ENCODE measurements around the gene NDUFB8.

Gene NDUFB8

DNA sequence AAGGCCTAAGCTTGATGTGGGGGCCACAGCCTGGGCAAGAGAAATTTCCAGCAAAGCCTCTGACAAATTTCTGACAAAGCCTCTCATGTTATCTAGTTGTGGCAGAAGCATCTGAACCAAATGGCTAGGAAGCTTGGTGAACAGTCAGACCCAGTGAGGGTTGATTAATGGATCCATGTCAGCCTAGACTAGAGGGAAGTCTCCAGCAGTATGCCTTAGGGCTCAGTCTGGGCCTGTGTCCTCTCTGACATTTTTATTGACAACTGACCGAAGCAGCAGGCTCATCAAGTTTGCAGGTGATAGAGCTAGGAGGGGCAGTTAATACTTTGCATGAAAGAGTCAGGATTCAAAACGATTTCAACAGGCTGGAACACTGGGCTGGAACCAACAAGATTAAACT lies 31.3 kb upstream of the NDUFB8 start:
- Histone ChIP-seq H3K4me2 (ENCODE audit: low read depth, low read length, poor library complexity, severe bottlenecking) (no peak overlapping the region), H3F3A (ENCODE audit: insufficient read depth) (no peaks in the 10 kb centered on the region), H4K20me1 (ENCODE audit: low read depth, low read length) (no peaks in the 10 kb centered on the region), H3K9me2 (replicated peaks; ENCODE audit: insufficient read depth, low read length) (no peaks in the 10 kb centered on the region), H3K79me2 (ENCODE audit: insufficient read depth, low read length) (no peaks in the 10 kb centered on the region), H3K4me3 (ENCODE audit: insufficient read depth, low read length, poor library complexity, severe bottlenecking) (no peak overlapping the region), H3K27me3 (ENCODE audit: low read length) (no peaks in the 10 kb centered on the region), H3K9ac (ENCODE audit: low read length) (no peak overlapping the region), H3K36me3 (ENCODE audit: low read length) (no peaks in the 10 kb centered on the region), H2AFZ (ENCODE audit: low read depth, low read length, severe bottlenecking) (no peak overlapping the region), H3K9me3 (ENCODE audit: insufficient read depth, low read length) (no peaks in the 10 kb centered on the region), H3K27ac (ENCODE audit: low read depth, low read length) (no peak overlapping the region)
- TF ChIP-seq, protein P1, sequence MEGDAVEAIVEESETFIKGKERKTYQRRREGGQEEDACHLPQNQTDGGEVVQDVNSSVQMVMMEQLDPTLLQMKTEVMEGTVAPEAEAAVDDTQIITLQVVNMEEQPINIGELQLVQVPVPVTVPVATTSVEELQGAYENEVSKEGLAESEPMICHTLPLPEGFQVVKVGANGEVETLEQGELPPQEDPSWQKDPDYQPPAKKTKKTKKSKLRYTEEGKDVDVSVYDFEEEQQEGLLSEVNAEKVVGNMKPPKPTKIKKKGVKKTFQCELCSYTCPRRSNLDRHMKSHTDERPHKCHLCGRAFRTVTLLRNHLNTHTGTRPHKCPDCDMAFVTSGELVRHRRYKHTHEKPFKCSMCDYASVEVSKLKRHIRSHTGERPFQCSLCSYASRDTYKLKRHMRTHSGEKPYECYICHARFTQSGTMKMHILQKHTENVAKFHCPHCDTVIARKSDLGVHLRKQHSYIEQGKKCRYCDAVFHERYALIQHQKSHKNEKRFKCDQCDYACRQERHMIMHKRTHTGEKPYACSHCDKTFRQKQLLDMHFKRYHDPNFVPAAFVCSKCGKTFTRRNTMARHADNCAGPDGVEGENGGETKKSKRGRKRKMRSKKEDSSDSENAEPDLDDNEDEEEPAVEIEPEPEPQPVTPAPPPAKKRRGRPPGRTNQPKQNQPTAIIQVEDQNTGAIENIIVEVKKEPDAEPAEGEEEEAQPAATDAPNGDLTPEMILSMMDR (IDR thresholded peaks at IDR 0.05; ENCODE audit: insufficient read depth, low read length, poor library complexity, severe bottlenecking) = no peak
- no peak for TF ChIP-seq EZH2phosphoT487 (conservative IDR thresholded peaks at IDR 0.05; ENCODE audit: low read length)

- no peak overlapping the region for H3K9ac ChIP-seq (ENCODE audit: low read length)
- no peak overlapping the region for H3K27ac ChIP-seq (ENCODE audit: low read depth, low read length)
- no peaks in the 10 kb centered on the region for H3K9me3 ChIP-seq (ENCODE audit: insufficient read depth, low read length)
- H3K36me3 ChIP-seq (ENCODE audit: low read length) = no peaks in the 10 kb centered on the region
- TF ChIP-seq, protein P1 (IDR thresholded peaks at IDR 0.05; ENCODE audit: insufficient read depth, low read length, poor library complexity, severe bottlenecking) = no peak
- TF ChIP-seq EZH2phosphoT487 (conservative IDR thresholded peaks at IDR 0.05; ENCODE audit: low read length) = no peak
- H3K9me2 ChIP-seq (replicated peaks; ENCODE audit: insufficient read depth, low read length) = no peaks in the 10 kb centered on the region
- H3K4me2 ChIP-seq (ENCODE audit: low read depth, low read length, poor library complexity, severe bottlenecking) = no peak overlapping the region
- no peaks in the 10 kb centered on the region for H3K79me2 ChIP-seq (ENCODE audit: insufficient read depth, low read length)
- H3K4me3 ChIP-seq (ENCODE audit: insufficient read depth, low read length, poor library complexity, severe bottlenecking) = no peak overlapping the region
- H2AFZ ChIP-seq (ENCODE audit: low read depth, low read length, severe bottlenecking) = no peak overlapping the region
- no peaks in the 10 kb centered on the region for H3K27me3 ChIP-seq (ENCODE audit: low read length)
- no peaks in the 10 kb centered on the region for H4K20me1 ChIP-seq (ENCODE audit: low read depth, low read length)
- H3F3A ChIP-seq (ENCODE audit: insufficient read depth) = no peaks in the 10 kb centered on the region
Measured at GRCh38 chr10:100560248-100560647, 30.6 kb upstream of the NDUFB8 start.

- Histone ChIP-seq H3F3A (ENCODE audit: insufficient read depth) (no peaks in the 10 kb centered on the region), H3K4me2 (ENCODE audit: low read depth, low read length, poor library complexity, severe bottlenecking) (no peak overlapping the region), H2AFZ (ENCODE audit: low read depth, low read length, severe bottlenecking) (no peak overlapping the region), H3K79me2 (ENCODE audit: insufficient read depth, low read length) (no peaks in the 10 kb centered on the region), H3K27me3 (ENCODE audit: low read length) (no peaks in the 10 kb centered on the region), H3K4me3 (ENCODE audit: insufficient read depth, low read length, poor library complexity, severe bottlenecking) (no peak overlapping the region), H4K20me1 (ENCODE audit: low read depth, low read length) (no peaks in the 10 kb centered on the region), H3K9ac (ENCODE audit: low read length) (no peak overlapping the region), H3K9me2 (replicated peaks; ENCODE audit: insufficient read depth, low read length) (no peaks in the 10 kb centered on the region), H3K27ac (ENCODE audit: low read depth, low read length) (no peak overlapping the region), H3K36me3 (ENCODE audit: low read length) (no peaks in the 10 kb centered on the region), H3K9me3 (ENCODE audit: insufficient read depth, low read length) (no peaks in the 10 kb centered on the region)
- no peak for TF ChIP-seq EZH2phosphoT487 (conservative IDR thresholded peaks at IDR 0.05; ENCODE audit: low read length)
- TF ChIP-seq, protein P1 (IDR thresholded peaks at IDR 0.05; ENCODE audit: insufficient read depth, low read length, poor library complexity, severe bottlenecking) = no peak
Measured at GRCh38 chr10:100554902-100555301, 25.2 kb upstream of the NDUFB8 start.
